HT-29 (cell line): ENCODE results near the gene SRPX. TPM values are rescaled to one million over a fixed set of nuclear protein-coding genes. Genes with fewer than 3 reads are reported as not detected.

Source experiments
- DNase-seq: peaks from one replicate; pipeline ENCODE4 v3.0.0-alpha.2; 2015; ENCODE audit warnings: low spot score
- total RNA-seq: library from RNA; depleted of rRNA; stranded (reverse); fragments of >200 nt; shearing (Covaris generic); gene quantifications from 2 replicates; pipeline ENCODE4 v1.2.3, GENCODE V29; 2014; rRNA removed

SRPX gene, protein sequence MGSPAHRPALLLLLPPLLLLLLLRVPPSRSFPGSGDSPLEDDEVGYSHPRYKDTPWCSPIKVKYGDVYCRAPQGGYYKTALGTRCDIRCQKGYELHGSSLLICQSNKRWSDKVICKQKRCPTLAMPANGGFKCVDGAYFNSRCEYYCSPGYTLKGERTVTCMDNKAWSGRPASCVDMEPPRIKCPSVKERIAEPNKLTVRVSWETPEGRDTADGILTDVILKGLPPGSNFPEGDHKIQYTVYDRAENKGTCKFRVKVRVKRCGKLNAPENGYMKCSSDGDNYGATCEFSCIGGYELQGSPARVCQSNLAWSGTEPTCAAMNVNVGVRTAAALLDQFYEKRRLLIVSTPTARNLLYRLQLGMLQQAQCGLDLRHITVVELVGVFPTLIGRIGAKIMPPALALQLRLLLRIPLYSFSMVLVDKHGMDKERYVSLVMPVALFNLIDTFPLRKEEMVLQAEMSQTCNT
- total RNA-seq, result not detected in 2 replicates

DNA sequence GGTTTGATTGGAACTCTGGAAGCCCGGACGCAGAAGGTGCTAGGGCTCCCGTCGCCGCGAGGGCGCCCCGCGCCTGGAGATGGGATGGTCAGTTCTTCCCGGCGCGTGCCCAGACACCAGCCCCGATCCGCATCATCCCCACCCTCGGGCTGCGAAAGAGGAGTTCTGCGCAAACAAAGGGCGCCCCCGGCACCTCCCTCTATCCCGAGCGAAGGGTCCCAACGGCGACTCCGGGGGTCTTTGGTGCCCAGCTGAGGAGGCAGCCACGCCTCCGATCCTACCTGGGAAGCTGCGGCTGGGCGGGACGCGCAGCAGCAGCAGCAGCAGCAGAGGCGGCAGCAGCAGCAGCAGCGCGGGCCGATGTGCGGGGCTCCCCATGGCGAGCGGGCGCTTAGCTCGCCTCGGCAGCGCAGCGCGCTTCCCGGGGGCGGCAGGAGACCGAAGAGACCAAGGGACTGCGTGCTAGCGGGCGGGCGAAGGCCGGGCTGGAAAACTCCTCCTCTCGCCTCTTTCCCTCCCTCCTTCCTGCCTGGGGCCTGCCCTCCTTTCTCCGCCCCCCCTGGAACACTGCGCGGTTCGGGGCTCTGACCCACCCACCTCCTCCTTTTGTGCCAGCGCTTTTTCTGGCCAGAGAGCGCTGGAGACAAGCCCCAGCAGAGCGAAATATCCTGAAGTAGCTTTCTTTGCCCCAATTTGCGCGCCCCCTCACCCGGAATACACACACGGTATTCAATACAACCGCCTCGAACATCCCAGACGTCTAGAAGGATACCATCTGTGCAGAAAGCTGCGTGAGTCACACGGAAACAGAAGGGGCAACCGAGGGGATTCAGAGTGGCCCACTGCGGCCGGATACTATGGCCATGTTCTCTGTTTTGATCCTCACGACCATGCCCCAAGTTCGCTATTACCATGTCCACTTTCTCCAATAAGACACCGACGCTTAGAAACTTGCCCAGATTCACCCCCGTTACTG lies at the start of gene SRPX:
SRPX (minus strand) TSS at position 457 of the 976 bp plus-strand sequence; CDS start at position 378, 79 bp downstream.
- DNase-seq, result no peak

- DNase-seq, result no peak
Observed at GRCh38 chrX:38268011-38268410, 47.3 kb upstream of the SRPX start.

GRCh38 chrX:38262715-38263620 lies 42.3 kb upstream of the SRPX start:
- DNase-seq, result no peak

DNA sequence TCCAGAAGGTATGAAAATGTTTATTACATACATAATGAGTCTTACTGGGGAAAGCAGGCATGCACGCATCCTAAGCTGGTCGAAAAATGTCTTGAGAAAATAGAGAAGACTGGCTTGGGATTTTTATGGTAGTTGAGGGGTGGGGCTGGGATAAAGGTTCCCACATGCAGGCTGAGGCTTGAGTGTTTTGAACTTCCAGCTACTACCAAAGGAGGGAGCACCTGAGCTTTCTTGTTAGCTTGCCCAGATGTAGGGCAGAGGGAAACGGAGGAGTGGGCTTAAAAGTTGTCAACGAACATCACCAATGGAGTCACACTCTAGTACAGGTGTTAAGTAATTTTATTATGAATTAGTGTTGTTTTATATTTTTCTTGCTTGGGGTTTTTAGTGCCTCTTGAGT lies 39.6 kb upstream of the SRPX start:
- DNase-seq, result peak; percentile 26

- no peak for DNase-seq
Observed at GRCh38 chrX:38256019-38256418, 35.3 kb upstream of the SRPX start.

- no peak for DNase-seq
Observed at GRCh38 chrX:38249965-38250364, 29.3 kb upstream of the SRPX start.

GRCh38 chrX:38247051-38247450 lies 26.4 kb upstream of the SRPX start:
- DNase-seq, result no peak

GRCh38 chrX:38240541-38240940 lies 19.9 kb upstream of the SRPX start:
- DNase-seq, result no peak

- DNase-seq, result no peak
Observed at GRCh38 chrX:38236901-38237615, 16.4 kb upstream of the SRPX start.

- no peak for DNase-seq
Observed at GRCh38 chrX:38233891-38234667, 13.4 kb upstream of the SRPX start.

- no peak for DNase-seq
Observed at GRCh38 chrX:38232079-38232686, 11.5 kb upstream of the SRPX start.

DNA sequence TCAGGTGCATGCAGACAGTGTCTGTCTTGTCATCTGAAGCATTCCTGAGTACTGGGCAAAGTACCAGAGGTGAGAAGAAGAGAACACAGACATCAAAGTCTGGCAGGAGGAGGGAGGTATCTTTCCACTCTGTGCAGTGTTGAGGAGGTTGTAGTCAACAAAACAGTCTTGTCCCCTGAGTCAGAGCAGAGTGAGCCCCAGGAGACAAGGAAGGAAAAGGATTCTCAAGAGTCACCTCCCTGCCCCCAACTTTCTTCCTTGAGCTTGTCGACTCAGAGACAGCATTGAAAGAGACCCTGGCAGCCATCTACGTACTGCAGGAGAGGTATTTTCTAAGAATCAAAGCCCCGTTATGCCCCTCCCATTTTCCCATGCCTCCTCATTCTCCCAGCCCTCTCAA lies 4.4 kb upstream of the SRPX start:
- no peak for DNase-seq

GRCh38 chrX:38224160-38224559 lies 3.5 kb upstream of the SRPX start:
- DNase-seq, result no peak

DNA sequence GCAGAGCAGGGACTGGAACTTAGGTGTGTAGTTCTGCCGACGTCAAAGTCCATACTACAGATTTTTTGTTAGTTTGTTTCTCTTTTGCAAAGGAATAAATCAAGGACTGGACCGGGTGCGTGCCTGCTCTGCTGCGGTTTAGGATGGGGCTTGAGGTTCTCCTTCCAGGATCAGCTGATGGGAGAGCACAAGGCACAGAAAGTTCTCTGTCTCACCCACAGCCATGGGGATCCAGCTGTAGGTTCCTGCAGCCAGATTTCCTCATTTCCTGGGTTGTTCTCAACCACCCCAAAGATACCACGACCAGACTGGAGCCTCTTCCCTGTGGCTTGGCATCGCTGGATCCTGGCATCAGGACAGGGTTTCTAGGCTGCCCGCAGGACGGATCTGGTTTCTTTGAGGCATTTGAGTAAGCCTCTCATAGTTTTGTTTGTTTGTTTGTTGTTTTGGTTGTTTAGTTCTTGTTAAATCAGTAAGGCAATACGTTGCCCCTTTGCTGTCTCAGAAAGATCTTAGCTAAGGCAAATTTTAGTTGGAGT lies 789 bp upstream of the SRPX start:
- no peak for DNase-seq

DNA sequence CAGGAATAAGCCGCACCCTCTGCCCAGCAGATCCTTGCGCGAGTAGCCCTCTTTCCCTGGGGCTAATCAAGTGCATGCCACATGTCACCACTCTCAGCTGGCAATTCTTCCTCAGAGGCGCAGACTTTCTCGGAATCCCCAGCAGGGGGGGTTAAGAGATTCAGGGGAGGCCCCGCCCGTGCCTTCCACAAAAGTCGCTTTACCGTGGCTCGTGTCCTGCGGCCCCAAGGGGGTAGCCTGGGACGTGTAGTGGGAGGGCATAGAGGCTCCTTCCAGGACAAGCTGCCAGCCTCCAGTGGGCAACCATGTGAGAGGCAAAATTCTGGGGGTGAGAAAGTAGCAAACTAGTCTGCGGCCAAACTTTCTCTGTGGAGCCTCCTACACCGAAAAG lies 652 bp downstream of the SRPX start:
- peak; percentile 6 for DNase-seq

DNA sequence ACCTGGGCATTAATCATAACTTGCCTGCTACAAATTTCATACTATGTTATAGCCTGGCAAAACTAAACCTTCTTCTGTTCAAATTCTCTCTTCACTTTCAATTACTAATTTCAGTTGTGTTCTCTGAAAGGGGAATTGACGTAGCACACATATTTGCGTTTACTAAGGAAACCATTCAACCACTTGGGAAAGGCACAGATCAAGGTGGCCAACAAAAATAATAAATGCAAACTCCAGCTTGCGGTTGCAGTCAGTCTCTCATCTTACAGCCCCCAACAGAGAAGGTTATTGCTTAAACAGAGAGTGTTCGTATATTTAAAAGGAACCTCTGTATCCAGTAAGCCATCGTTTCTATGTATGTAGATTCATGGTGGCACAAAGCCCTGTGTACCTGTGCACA lies 4.0 kb downstream of the SRPX start:
- no peak for DNase-seq

GRCh38 chrX:38214551-38215531 lies 5.8 kb downstream of the SRPX start:
- no peak for DNase-seq

DNA sequence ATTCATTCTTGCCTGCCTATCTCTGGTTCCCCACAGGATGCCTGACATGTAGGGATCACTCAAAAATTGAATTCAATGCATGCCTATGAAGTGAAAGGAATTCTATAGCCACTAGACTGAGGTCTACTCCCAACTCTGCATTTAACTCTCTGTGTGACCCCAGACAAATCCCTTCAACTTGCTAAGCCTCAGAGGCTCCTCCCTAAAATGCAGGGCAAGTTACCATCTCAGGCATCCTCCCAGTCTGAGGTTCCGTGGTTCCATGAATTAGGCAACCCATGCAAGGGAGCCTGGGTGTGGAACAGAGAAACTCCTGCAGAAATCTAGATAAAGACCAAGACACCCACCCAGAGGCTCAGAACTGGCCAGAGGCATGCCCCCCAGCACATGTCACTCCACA lies 6.6 kb downstream of the SRPX start:
- DNase-seq, result no peak
